Kidney tubule cell (primary cell): Measurements from ENCODE around the gene AGPS.

Experiments
- DNase-seq: peaks from one replicate; pipeline ENCODE4 v3.0.0-alpha.2; 2018; ENCODE audit warnings: low spot score

Gene AGPS

GRCh38 chr2:177589186-177589585 is 196.6 kb downstream of the AGPS start:
- DNase-seq: peak; percentile 63

- DNase-seq: no peak
These were observed 199.8 kb downstream of the AGPS start for GRCh38 chr2:177592397-177592796.

GRCh38 chr2:177592945-177593344 is 200.4 kb downstream of the AGPS start:
- no peak for DNase-seq

- no peak for DNase-seq
These were observed 200.8 kb downstream of the AGPS start for GRCh38 chr2:177593402-177593801.
